Measurements from ENCODE around the gene DNAJC5G. TPM values are rescaled to one million over a fixed set of nuclear protein-coding genes. Genes with fewer than 3 reads are reported as not detected.

Gene DNAJC5G
- total RNA-seq, 1 experiment from 2014 or later, result 0.37 TPM

- no peak overlapping the region for H2AFZ ChIP-seq (ENCODE audit: low read length)
- H2AK5ac ChIP-seq (ENCODE audit: insufficient read length, low read length), result no peak overlapping the region
- H3K79me2 ChIP-seq (ENCODE audit: insufficient read depth, low read length), result no peaks in the 10 kb centered on the region
- TF ChIP-seq CTCF (conservative IDR thresholded peaks at IDR 0.05), result no peak
- H3K79me1 ChIP-seq (ENCODE audit: insufficient read depth, low read depth, low read length, poor library complexity, severe bottlenecking), result no peaks in the 10 kb centered on the region
- Mint-ChIP-seq H3K9me3 (no peaks in the 10 kb centered on the region), H3K36me3 (ENCODE audit: insufficient read depth in 1 of 3, low read depth in 3 of 3) (peaks cover 44 to 82% (median 74%) of the 10 kb centered on the region in 3 experiments), H3K4me3 (no peak overlapping the region), H3K4me1 (no peaks in the 10 kb centered on the region), H3K27me3 (ENCODE audit: low read depth) (no peaks in the 10 kb centered on the region), H3K27ac (no peak overlapping the region)
- no peak overlapping the region for H3K9ac ChIP-seq (ENCODE audit: extremely low read depth, insufficient read length, low read length)
- no peak overlapping the region for H2BK15ac ChIP-seq (ENCODE audit: low read depth, low read length)
- H3K9me3 ChIP-seq (ENCODE audit: control insufficient read depth, low read depth, low read length), result no peaks in the 10 kb centered on the region
- no peak overlapping the region for H3K27ac ChIP-seq (ENCODE audit: insufficient read length, low read depth, low read length)
- H3K4me2 ChIP-seq (ENCODE audit: insufficient read depth, insufficient read length, low read length), result no peak overlapping the region
- H4K8ac ChIP-seq (replicated peaks; ENCODE audit: insufficient read length, low read depth, low read length), result no peak overlapping the region
- no peak overlapping the region for H4K91ac ChIP-seq (ENCODE audit: insufficient read length, low read depth, low read length)
- H3K23ac ChIP-seq (ENCODE audit: insufficient read length, low read depth, low read length), result no peak overlapping the region
- no peak overlapping the region for H3K4ac ChIP-seq (ENCODE audit: low read depth, low read length)
- no peak overlapping the region for H4K5ac ChIP-seq (ENCODE audit: insufficient read length, low read depth, low read length)
- H2BK5ac ChIP-seq (ENCODE audit: insufficient read length, low read length), result no peak overlapping the region
- H2BK12ac ChIP-seq (ENCODE audit: insufficient read length, low read depth, low read length), result no peak overlapping the region
- no peak overlapping the region for H2BK20ac ChIP-seq (ENCODE audit: low read depth, low read length, poor library complexity, severe bottlenecking)
- H3K27me3 ChIP-seq (ENCODE audit: insufficient read depth, low read length), result no peaks in the 10 kb centered on the region
- no peak overlapping the region for H3K18ac ChIP-seq (ENCODE audit: insufficient read length, low read depth, low read length)
- H3T11ph ChIP-seq (ENCODE audit: low read length), result no peak overlapping the region
- DNase-seq, result no peak
- WGBS (ENCODE audit: extremely low coverage, insufficient read length, low lambda C conversion rate), result no CpG with 5 or more reads among the region's 24 CpGs
- H3K14ac ChIP-seq (ENCODE audit: insufficient read depth, low read length), result no peak overlapping the region
- H3K4me1 ChIP-seq (ENCODE audit: insufficient read depth, low read length), result no peaks in the 10 kb centered on the region
- H3K23me2 ChIP-seq (ENCODE audit: insufficient read length, low read depth, low read length, poor library complexity, severe bottlenecking), result no peaks in the 10 kb centered on the region
- H4K20me1 ChIP-seq (ENCODE audit: control insufficient read depth, insufficient read depth, insufficient read length), result no peaks in the 10 kb centered on the region
- H3K56ac ChIP-seq (ENCODE audit: insufficient read length, low read depth, low read length), result no peak overlapping the region
- no peak overlapping the region for H2BK120ac ChIP-seq (ENCODE audit: low read depth, low read length, poor library complexity, severe bottlenecking)
Measured at GRCh38 chr2:27241761-27242613, 33.2 kb upstream of the DNAJC5G start.
